ENCODE data around the gene ARHGAP35. TPM values are rescaled to one million over a fixed set of nuclear protein-coding genes. Genes with fewer than 3 reads are reported as not detected.

ARHGAP35 gene
- total and polyA plus RNA-seq, 10 of the 15 experiments (the other 5 are each of a cell fraction or from before 2014, with no cell fraction given), result 0.85 to 29.9 (median 11.5) TPM

DNA sequence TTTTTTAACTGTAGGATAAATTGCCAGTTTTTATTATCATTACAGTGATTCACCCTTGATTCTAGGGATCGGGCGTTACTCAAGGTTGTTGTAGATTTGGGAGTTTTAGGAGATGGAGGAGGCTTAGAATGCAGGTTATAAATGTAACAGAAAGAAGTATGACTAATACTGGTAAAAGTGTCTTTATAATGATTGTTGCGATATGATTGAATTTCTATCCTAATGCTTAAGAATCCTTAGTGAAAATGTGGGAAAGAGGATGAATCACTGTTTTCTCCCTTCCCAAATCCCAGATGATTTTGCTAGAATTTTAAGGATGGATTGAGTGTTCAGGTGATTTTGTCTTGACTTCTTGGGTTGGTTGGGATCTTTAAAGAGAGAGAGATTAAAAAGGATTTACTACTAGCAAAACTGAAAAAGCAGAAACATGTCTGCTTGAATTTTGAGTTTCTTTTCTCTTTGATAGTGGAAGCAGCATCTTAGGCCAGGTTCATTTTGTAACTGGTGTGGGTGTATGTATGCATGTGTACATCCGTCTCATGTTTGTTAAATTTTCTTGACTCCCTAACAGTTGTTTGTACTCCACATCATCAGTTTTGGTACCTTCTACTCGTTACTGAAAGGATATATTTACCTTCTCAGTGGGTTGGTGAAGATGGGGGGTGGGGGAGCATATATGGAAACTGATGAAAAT is 25.9 kb downstream of the ARHGAP35 start (continued):
- TF ChIP-seq ATF3 (IDR thresholded peaks at IDR 0.05; ENCODE audit: borderline replicate concordance, extremely low read depth, low read depth, low read length) (no peak), JUNB (IDR thresholded peaks at IDR 0.05) (peak; percentile 54), TAF1 (IDR thresholded peaks at IDR 0.05; ENCODE audit: borderline replicate concordance, low read depth, low read length) (no peak), SP1 (IDR thresholded peaks at IDR 0.05; ENCODE audit: low read depth, low read length) (no peak)

DNA sequence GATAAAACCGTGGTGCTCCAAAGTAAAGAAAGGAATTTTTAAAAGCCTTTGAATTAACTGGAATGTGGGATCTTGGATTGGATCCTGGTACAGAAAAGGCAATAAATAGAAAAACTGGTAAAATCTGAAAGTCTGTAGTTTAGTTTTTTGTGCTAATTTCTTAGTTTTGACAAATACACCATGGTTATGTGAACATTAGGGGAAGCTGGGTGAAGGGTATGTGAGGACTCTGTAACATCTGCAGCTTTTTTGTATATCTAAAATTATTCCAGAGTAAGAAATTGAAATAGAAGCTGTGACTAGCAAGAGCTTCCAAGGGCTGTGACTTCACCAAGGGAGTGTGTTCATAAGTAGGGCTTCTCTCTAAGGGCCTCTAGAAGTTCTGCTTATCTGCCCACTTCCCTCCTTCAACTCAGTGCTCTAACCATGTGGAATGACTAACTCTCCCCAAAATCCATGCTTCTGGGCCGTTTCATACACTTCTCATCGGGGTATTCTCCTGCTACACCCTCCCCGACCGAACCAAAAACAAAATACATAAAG is 26.5 kb downstream of the ARHGAP35 start:
- ChIA-PET CTCF (interaction anchor here (1.5 kb wide), 1 partner anchor 43 kb away, joined by 3 read pairs; no protein-coding TSS in a partner anchor), SMC1A (ENCODE audit: uncharacterized antibody, unreplicated experiment) (interaction anchor here (1.0 kb wide), 1 partner anchor 18 kb away, joined by 5 read pairs; no protein-coding TSS in a partner anchor), POLR2A (interaction anchor here (0.7 kb wide), 1 partner anchor 23 kb away, joined by 4 read pairs; no protein-coding TSS in a partner anchor), RAD21 (ENCODE audit: unreplicated experiment) (no interaction called here)
- H3K36me3 ChIP-seq (ENCODE audit: control insufficient read depth in 2 of 2, insufficient read depth in 2 of 2, low read length in 1 of 2), result no peaks in the 10 kb centered on the region
- peak overlapping the region; percentile 68 for H3K4me2 ChIP-seq (ENCODE audit: control insufficient read depth, insufficient read depth)
- H3K9me3 ChIP-seq (replicated peaks; ENCODE audit: control insufficient read depth, insufficient read depth, low read length), result no peaks in the 10 kb centered on the region
- in situ Hi-C loops (cut with MboI), result no loop called here
- peaks cover 13% of the 10 kb centered on the region for H3K4me1 ChIP-seq (ENCODE audit: control insufficient read depth, insufficient read depth, low read length)
- H2AFZ ChIP-seq (ENCODE audit: control insufficient read depth, low read depth, low read length), result no peak overlapping the region
- ATAC-seq, result no peak
- WGBS (ENCODE audit: insufficient coverage, insufficient replicate concordance, low lambda C conversion rate, missing lambda C conversion rate), result 73% methylated on average over 5 of the region's 5 CpGs
- no peaks in the 10 kb centered on the region for H3K27me3 ChIP-seq (replicated peaks in 1 of 2; ENCODE audit: control insufficient read depth in 2 of 2, insufficient read depth in 2 of 2, low read length in 1 of 2)
- peaks cover 29% of the 10 kb centered on the region for H3K79me2 ChIP-seq (ENCODE audit: control insufficient read depth, insufficient read depth, low read length)
- H3K27ac ChIP-seq (ENCODE audit: control insufficient read depth, insufficient read depth), result peak overlapping the region; percentile 51
- no peak for DNase-seq (ENCODE audit: low read depth, low spot score)
- no peak overlapping the region for H3K9ac ChIP-seq (ENCODE audit: control insufficient read depth, insufficient read depth, low read length)
- TF ChIP-seq TCF12 (IDR thresholded peaks at IDR 0.05; ENCODE audit: low read depth, low read length), result no peak
- no peak for TF ChIP-seq IRF3 (IDR thresholded peaks at IDR 0.05)
- TF ChIP-seq POU2F2 (IDR thresholded peaks at IDR 0.05; ENCODE audit: borderline replicate concordance, low read depth, low read length), result no peak
- H3K4me3 ChIP-seq, result no peak overlapping the region
- no peaks in the 10 kb centered on the region; the same call in 1 of the 2 replicates for H4K20me1 ChIP-seq (ENCODE audit: control insufficient read depth, insufficient read depth)
- intact Hi-C loops (cut with micrococcal nuclease; ENCODE audit: unreplicated experiment), result no loop called here
- FAIRE-seq, result no peak
- BruUV-seq (replicated peaks), result no TSS peak

All from GM12878 (cell line).